Ectodermal cell (in vitro differentiated cells): Measurements from ENCODE around the gene MADD.
"Not testable (repeated sequence)": the region's sequence is repeated elsewhere in the genome, so short reads cannot be mapped to it uniquely, and the experiment has no call there.

Experiments
- H3K27ac ChIP-seq: 2 replicates; pipeline ENCODE4 v1.7.0; 2013; ENCODE audit warnings: mild to moderate bottlenecking, low read depth, low read length; ENCODE audit not compliant: insufficient read depth, poor library complexity, severe bottlenecking
- H3K27me3 ChIP-seq: 2 replicates; pipeline ENCODE4 v1.7.0; 2013; ENCODE audit warnings: mild to moderate bottlenecking, low read length; ENCODE audit not compliant: insufficient read depth, control insufficient read depth, poor library complexity, severe bottlenecking
- H3K36me3 ChIP-seq: one replicate; pipeline ENCODE4 v1.7.0; 2013; ENCODE audit warnings: low read length; ENCODE audit not compliant: control insufficient read depth, insufficient read depth
- H3K4me1 ChIP-seq: one replicate; pipeline ENCODE4 v1.7.0; 2013; ENCODE audit warnings: low read length; ENCODE audit not compliant: control insufficient read depth, insufficient read depth
- H3K4me3 ChIP-seq: 2 replicates; pipeline ENCODE4 v1.7.0; 2013; ENCODE audit warnings: low read depth, low read length, control low read depth; ENCODE audit not compliant: insufficient read depth
- H3K9me3 ChIP-seq: 2 replicates; pipeline ENCODE4 v1.7.0; 2013; ENCODE audit warnings: mild to moderate bottlenecking, low read length, moderate library complexity; ENCODE audit not compliant: control insufficient read depth
- WGBS, 2 experiments: methylation state at CpG; one replicate each; pipeline ENCODE4 v1.1.7; 2013; ENCODE audit warnings: missing lambda C conversion rate in 2 of 2; 5-methylcytosine and 5-hydroxymethylcytosine counted together

Gene MADD

DNA sequence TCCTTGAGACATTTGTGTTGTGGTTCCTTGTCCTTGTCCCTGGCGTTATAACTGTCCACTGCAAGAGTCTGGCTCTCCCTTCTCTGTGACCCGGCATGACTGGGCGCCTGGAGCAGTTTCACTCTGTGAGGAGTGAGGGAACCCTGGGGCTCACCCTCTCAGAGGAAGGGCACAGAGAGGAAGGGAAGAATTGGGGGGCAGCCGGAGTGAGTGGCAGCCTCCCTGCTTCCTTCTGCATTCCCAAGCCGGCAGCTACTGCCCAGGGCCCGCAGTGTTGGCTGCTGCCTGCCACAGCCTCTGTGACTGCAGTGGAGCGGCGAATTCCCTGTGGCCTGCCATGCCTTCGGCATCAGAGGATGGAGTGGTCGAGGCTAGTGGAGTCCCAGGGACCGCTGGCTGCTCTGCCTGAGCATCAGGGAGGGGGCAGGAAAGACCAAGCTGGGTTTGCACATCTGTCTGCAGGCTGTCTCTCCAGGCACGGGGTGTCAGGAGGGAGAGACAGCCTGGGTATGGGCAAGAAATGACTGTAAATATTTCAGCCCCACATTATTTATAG is 59.6 kb downstream of the MADD start:
- no peak overlapping the region for H3K27ac ChIP-seq
- no peaks in the 10 kb centered on the region for H3K36me3 ChIP-seq
- H3K4me3 ChIP-seq = no peak overlapping the region
- no peaks in the 10 kb centered on the region for H3K4me1 ChIP-seq
- 93 to 94% methylated on average over 12 of the region's 12 CpGs for WGBS, 2 experiments
- H3K27me3 ChIP-seq = no peaks in the 10 kb centered on the region
- no peaks in the 10 kb centered on the region for H3K9me3 ChIP-seq

DNA sequence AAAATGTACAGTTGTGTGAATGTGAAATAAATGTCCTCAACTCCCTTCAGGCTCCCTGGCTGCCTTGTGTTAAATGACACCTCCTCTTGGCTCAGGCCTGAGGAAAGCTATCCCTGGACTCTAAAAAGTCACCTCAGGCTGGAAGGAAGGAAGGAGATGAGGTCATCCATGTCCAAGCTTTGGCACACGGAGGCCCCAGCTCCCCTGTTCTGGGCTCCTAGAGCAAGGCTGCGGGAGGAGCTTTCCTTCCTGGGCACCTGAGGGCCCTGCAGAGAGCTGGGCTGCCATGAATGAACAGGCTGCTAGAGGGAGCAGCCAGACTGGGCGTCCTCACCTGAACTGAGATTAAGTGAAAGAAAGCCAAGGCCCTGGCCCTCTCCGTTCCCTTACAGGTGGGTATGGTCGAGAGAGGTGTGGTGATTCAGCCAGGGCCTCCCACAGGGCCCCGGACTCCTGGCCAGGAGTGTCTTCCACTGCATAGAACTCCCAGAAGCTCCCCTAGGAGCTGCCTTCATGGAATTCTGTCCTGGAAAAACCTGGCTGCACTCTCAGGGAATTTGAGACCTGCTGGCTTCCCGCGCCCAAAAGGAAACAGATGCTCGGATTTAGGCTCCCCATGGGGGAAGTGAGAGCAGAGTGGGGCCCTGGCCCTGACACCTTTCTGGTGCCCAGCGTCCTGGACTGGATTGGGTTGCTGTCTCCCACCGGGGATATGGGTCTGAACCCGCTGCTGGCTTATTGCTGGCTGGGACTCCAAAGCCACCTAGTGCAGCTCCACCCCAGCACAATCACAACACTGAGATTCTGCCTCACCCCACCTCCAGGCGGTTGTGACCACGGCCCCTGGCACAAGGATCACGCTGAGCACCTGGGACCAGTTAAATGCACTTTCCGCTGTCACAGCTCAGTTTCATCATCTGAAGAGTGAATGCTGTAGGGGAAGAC is 60.3 kb downstream of the MADD start:
- no peaks in the 10 kb centered on the region for H3K9me3 ChIP-seq
- H3K27ac ChIP-seq = peak overlapping the region; percentile 16
- H3K4me1 ChIP-seq = no peaks in the 10 kb centered on the region
- no peaks in the 10 kb centered on the region for H3K36me3 ChIP-seq
- 88 to 89% methylated on average over 16 of the region's 16 CpGs for WGBS, 2 experiments
- H3K27me3 ChIP-seq = no peaks in the 10 kb centered on the region
- H3K4me3 ChIP-seq = no peak overlapping the region

DNA sequence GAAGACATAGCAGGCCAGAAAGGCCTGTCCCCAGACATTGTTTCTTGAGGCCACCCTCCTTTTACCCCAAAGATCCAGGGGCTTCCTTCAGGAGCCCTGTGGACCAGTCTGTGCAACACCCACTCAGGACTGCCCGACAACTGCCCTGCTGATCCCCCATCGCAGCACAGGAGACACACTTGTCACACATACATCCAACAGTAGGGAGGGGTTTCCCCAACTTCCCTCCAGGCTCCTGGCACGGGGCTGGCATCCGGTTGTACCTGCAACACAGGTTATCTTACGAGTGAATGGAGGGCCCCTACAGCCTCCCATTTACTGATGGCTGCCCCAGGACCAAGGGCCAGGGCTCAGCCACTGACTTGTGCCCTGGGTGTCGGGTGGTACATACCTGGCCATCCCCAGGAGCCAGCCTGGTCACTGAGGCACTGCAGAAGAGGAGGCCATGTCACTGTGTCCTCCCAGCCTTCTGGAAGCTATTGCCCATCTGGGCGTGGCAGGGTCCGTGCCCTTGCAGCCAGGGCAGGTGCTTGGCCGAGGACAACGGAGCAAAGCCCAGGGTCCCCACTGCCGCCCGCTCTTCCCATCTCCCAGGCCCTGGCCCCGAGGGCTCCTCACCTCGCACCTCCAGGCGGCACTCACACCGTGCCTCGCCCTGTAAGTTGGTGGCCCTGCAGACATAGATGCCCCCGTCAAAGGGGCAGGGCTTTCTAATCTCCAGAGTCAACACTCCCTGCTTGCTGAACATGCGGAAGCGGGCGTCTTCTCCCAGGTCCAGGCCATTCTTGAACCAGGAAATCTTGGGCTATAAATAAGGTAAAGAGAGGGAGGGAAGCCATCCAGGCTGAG is 61.7 kb downstream of the MADD start:
- H3K27me3 ChIP-seq = no peaks in the 10 kb centered on the region
- WGBS, 2 experiments = 90 to 91% methylated on average over 21 of the region's 21 CpGs
- H3K4me3 ChIP-seq = no peak overlapping the region
- H3K4me1 ChIP-seq = no peaks in the 10 kb centered on the region
- H3K9me3 ChIP-seq = no peaks in the 10 kb centered on the region
- H3K36me3 ChIP-seq = no peaks in the 10 kb centered on the region
- H3K27ac ChIP-seq = no peak overlapping the region

DNA sequence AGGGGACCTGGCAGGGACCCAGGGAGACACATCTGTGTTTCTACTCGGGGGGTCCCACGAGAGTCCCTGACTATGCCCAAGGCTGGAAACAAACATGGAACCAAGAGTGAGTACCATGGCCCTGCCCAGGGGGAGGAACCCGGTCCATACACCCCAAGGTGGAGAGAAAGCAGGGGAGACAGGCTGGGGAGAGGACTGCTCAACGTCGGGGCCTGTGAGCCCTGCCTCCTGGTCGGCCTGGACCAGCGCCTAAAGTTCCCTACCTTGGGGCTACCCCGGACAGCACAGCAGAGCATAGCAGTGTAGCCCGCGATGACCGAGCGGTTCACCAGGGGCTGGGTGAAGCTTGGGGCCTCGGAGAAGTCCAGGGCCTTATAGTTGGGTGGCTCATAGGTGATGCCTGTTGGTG is 62.4 kb downstream of the MADD start:
- no peaks in the 10 kb centered on the region for H3K9me3 ChIP-seq
- no peaks in the 10 kb centered on the region for H3K36me3 ChIP-seq
- H3K4me3 ChIP-seq = no peak overlapping the region
- 93 to 96% methylated on average over 13 of the region's 13 CpGs for WGBS, 2 experiments
- no peaks in the 10 kb centered on the region for H3K4me1 ChIP-seq
- no peak overlapping the region for H3K27ac ChIP-seq
- H3K27me3 ChIP-seq = no peaks in the 10 kb centered on the region

DNA sequence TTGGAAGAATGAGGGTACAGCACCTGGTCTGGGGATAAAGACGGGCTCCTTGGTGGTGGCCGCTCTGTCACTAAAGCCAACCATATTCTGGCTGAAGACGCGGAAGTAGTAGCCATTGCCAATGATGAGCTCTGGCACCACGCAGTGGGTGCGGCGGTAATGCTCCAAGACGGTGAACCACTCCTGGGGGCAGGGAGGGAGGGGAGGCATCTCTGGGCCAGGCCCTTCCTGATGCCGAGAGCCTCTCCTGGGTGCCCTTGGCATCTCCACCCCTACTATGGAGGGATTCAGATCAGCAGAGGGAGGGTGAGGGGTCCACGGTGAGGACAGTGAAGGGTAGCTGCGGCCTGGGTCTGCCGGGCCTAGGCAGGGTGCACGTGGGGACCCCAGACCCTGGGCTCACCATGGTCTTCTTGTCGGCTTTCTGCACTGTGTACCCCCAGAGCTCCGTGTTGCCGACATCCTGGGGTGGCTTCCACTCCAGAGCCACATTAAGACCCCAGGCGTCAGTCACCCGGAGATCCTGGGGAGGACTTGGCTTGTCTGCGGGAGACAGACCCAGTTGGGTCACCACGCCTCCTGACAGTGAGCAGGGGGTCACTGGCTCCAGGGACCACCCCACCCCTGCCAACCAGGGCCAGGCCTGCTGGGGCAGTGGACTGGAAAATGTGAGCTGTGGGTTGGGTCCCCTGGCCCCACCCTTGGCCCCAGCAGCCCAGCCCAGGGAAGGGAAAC is 63.0 kb downstream of the MADD start:
- no peak overlapping the region for H3K27ac ChIP-seq
- H3K4me1 ChIP-seq = no peaks in the 10 kb centered on the region
- H3K4me3 ChIP-seq = no peak overlapping the region
- 95 to 96% methylated on average over 20 of the region's 20 CpGs for WGBS, 2 experiments
- H3K9me3 ChIP-seq = no peaks in the 10 kb centered on the region
- no peaks in the 10 kb centered on the region for H3K27me3 ChIP-seq
- H3K36me3 ChIP-seq = no peaks in the 10 kb centered on the region

DNA sequence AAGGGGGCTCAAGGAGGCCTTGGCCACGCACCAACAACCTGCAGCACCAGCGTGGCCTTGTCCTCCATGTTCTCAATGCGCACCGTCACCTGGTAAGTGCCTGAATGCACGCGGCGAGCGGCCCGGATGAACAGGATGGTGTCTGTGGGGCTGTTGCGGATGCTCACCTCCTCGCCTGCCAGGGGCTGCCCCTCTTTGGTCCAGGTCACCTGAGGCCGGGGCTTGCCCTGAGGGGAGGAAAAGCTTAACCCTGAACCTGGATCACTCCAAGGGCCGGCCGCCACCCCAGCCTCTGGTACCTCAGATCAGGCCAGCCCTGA is 63.6 kb downstream of the MADD start:
- Histone ChIP-seq H3K9me3 (no peaks in the 10 kb centered on the region), H3K27me3 (no peaks in the 10 kb centered on the region), H3K4me3 (no peak overlapping the region), H3K36me3 (no peaks in the 10 kb centered on the region), H3K27ac (no peak overlapping the region), H3K4me1 (no peaks in the 10 kb centered on the region)
- WGBS, 2 experiments = 93 to 94% methylated on average over 14 of the region's 14 CpGs

DNA sequence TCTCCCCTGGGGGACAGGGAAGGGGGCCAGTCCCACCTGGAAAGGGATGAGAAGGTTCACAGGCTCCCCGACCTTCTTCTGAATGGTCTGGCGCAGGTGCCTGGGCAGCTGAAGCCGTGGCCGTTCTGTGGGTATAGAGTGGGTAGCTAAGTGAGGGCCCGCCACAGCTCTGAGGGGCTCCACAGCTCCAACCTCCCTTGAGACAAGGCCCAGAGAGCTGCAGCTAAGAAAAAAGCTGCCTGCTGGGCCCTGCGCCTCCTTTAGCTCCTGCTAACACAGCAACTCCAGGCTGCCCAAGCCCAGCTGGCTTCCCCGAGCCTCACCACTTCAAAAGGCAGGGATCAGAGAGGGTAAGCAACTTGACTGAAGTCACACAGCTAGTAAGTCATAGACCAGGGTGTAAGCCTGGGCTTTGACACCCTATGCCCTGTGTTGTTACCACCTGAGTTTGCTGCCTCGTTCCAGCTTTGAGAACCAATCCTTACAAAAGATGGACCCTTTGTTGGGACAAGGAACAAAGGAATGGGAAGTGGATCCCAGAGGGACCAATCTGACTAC is 64.0 kb downstream of the MADD start:
- H3K4me3 ChIP-seq = no peak overlapping the region
- H3K27ac ChIP-seq = no peak overlapping the region
- H3K9me3 ChIP-seq = no peaks in the 10 kb centered on the region
- 93% methylated on average over 8 of the region's 8 CpGs for WGBS, 2 experiments
- no peaks in the 10 kb centered on the region for H3K27me3 ChIP-seq
- no peaks in the 10 kb centered on the region for H3K36me3 ChIP-seq
- no peaks in the 10 kb centered on the region for H3K4me1 ChIP-seq

DNA sequence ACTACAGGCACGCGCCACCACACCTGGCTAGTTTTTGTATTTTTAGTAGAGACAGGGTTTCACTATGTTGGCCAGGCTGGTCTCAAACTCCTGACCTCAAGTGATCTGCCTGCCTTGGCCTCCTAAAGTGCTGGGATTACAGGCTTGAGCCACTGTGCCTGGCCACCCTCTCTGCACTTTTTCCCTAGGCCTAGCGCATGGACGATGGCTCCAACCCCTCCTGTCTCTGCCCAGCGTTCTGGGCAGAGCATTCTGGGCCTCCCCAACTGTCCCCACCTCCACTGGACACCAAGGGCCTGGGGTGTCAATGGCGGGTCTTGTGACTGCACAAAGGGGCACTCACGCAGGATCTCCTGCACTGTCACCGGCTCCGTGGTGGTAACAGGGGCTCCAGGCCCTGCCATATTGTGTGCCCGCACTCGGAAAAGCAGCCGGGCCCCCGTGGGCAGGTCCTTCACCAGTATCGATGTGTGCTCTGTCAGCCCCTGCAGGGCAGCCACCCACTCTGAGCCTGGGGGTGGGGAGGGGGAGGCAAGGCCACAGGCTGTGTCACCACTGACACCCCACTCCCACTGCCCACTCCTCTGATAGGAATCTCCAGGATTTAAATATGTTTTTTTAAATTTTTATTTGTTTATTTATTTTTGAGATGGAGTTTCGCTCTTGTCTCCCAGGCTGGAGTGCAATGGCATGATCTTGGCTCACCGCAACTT is 64.9 kb downstream of the MADD start:
- not testable (repeated sequence) for H3K4me3 ChIP-seq, H3K9me3 ChIP-seq
- 95 to 97% methylated on average over 16 of the region's 16 CpGs for WGBS, 2 experiments

DNA sequence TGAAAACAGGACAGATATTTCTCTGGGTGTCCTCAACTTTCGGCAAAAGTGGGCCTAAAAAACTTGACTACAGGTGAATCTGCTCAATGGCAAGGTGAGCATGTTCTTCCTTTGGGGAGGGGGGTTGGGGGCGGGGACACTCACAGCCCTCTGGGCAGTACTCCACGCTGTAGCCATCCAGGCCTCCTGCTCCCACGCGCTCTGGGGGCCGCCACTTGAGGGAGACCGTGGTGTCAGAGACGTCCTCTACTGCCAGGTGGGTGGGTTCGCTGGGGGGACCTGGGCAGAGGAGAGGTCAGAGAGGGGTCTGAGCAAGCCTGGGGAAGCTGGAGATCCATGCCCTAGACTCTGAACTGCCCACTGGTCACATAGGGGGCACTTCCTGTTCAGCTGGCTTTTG is 65.8 kb downstream of the MADD start:
- Histone ChIP-seq H3K36me3 (no peaks in the 10 kb centered on the region), H3K4me1 (no peaks in the 10 kb centered on the region), H3K9me3 (no peaks in the 10 kb centered on the region), H3K27ac (no peak overlapping the region), H3K27me3 (no peaks in the 10 kb centered on the region), H3K4me3 (no peak overlapping the region)
- WGBS, 2 experiments = 87 to 89% methylated on average over 9 of the region's 9 CpGs

More for the DNA sequence above, 64.9 kb downstream of the MADD start:
- not testable (repeated sequence) for H3K4me1 ChIP-seq, H3K27me3 ChIP-seq, H3K27ac ChIP-seq, H3K36me3 ChIP-seq
